HG03103 (cell line): ENCODE data around the gene TRIM47.
"Not testable (repeated sequence)": the region's sequence is repeated elsewhere in the genome, so short reads cannot be mapped to it uniquely, and the experiment has no call there.

Experiments
- ATAC-seq: cut with Tn5 transposase; IDR thresholded peaks from one replicate; pipeline ENCODE4 v1.9.1; 2021; ENCODE audit warnings: low read depth; ENCODE audit not compliant: unreplicated experiment

Gene TRIM47

GRCh38 chr17:75892556-75893224 is 14.3 kb upstream of the TRIM47 start:
- no peak for ATAC-seq

GRCh38 chr17:75891605-75892555 is 13.5 kb upstream of the TRIM47 start:
- no peak for ATAC-seq

GRCh38 chr17:75891022-75891604 is 12.7 kb upstream of the TRIM47 start:
- ATAC-seq: no peak

GRCh38 chr17:75889454-75889853 is 11.1 kb upstream of the TRIM47 start:
- ATAC-seq: no peak

GRCh38 chr17:75888484-75888883 is 10.1 kb upstream of the TRIM47 start:
- ATAC-seq: no peak

- ATAC-seq: not testable (repeated sequence)
Observed at GRCh38 chr17:75885860-75886259, 7.5 kb upstream of the TRIM47 start.

DNA sequence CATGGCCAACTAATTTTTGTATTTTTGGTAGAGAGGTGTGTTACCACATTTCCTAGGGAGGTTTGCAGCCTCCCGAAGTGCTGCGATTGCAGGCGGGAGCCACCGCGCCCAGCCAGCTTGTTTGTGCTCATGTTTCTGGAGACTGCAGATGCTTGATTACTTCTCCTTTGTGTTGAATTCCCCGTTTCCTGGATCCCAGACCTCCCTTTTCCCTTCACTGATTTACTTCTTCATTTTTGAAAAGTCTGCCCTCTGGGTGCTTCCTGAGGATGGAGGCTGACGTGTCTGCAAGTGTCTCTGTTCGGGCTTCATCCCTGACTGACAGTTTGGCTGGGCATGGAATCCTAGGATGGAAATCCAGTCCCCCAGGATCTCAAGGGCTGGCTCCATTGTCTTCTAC is 7.0 kb upstream of the TRIM47 start:
- no peak for ATAC-seq

- ATAC-seq: no peak
Observed at GRCh38 chr17:75881678-75882454, 3.5 kb upstream of the TRIM47 start.

DNA sequence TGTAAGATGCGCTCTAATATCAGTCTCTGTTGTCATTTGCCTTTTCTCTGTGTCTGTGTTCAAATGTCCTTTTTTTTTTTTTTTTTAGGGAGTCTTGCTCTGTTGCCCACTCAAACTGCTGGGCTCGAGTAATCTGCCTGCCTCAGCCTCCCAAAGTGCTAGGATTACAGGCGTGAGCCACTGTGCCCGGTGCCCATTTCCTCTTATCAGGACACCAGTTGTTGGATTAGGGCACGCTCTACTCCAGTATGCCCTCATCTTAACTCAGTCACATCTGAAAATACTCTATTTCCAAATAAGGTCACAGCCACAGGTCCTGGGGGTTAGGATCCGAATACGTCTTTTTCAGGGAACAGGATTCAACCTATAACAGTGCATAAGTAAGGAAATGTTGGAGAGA is 1.9 kb upstream of the TRIM47 start:
- ATAC-seq: no peak

GRCh38 chr17:75877752-75878173 is 618 bp downstream of the TRIM47 start:
- no peak for ATAC-seq

DNA sequence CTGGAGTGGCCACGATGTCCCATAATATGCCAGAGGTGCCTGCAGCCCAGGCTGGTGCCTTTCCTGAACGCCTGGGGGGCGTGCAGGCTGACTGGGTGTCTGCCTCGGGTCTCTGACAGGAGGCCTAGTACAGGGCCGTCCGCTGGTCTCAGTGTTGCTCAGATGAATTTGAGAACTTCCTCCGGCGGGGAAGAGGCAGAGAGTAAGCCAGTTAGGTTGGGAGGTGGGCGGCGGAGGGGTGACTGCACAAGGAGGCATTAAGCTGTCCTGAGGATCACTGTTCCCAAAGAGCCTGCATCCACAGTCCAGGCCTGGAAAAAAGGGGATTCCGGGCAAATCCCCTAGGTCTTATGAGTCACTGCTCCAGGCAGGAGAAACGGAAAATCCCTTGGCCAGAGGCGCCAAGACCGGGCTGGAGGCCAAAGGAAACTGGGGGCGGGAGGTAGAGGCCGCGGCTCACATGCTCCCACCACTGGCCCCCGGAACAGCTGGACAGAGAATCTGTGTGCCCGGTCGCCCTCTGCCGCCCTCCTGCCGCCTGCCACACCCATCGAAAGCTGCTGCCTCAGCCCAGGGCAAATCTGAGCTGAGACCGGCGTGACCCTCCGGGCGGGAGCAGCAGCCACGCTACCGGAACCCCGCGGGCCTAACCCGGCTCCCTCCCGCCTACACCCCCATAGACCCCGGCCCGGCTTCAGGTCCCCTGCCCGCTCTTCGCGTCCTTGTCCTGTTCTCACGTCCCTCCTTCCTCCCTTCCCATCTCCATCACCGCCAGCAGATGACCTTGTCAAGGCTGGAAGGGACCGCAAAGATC is 1.2 kb downstream of the TRIM47 start:
- no peak for ATAC-seq

GRCh38 chr17:75876190-75876937 is 2.0 kb downstream of the TRIM47 start:
- no peak for ATAC-seq

DNA sequence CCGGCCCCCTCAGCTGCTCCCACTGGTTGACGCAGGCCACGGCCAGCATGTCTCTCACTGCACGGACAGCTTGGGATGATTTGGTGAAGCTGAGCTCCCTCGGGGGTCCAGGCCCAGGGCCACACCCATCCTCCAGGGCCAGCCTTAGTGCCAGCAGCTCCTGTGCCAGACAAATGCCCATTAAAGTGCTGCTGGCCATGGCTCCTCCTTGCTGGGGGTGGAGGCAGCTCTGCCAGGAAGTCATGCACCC is 2.5 kb downstream of the TRIM47 start:
- ATAC-seq: no peak

DNA sequence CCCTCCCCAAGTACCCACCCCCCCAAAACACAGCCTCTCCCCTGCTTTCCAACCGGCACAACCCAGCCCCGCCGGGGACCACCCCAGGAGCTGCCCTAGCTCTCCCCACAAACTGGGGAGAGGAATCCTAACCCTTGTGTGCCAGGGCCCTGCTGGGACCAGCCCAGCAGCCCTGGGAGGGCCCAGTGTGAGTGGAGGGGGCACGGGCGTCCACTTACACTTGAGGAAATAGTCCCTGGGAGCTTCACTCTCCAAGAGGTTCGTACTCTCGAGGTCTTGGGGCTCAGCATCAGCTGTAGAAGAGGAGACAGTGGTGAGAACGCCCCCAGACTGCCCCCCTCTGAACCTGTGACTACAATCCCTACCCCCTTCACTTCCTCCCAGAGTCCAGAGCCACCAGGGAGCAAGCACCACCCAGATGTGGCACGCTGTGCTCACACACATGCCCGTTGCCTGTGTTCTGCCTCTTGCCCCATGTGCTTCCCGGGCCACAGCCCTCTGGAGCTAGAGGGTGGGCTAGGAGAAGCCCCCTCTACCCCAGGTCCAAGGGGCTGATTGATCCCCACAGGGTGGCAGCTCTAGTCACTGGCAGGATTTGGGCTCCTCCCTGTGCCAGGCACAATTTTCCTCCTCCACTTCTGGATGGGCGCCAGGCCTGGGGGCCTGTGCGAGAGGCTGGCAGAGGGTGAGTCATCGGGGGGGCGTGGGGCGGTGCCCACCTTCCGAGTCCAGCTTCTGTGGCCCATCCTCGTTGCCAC is 3.0 kb downstream of the TRIM47 start:
- no peak for ATAC-seq

- ATAC-seq: no peak
Observed at GRCh38 chr17:75874323-75875181, 3.8 kb downstream of the TRIM47 start.

DNA sequence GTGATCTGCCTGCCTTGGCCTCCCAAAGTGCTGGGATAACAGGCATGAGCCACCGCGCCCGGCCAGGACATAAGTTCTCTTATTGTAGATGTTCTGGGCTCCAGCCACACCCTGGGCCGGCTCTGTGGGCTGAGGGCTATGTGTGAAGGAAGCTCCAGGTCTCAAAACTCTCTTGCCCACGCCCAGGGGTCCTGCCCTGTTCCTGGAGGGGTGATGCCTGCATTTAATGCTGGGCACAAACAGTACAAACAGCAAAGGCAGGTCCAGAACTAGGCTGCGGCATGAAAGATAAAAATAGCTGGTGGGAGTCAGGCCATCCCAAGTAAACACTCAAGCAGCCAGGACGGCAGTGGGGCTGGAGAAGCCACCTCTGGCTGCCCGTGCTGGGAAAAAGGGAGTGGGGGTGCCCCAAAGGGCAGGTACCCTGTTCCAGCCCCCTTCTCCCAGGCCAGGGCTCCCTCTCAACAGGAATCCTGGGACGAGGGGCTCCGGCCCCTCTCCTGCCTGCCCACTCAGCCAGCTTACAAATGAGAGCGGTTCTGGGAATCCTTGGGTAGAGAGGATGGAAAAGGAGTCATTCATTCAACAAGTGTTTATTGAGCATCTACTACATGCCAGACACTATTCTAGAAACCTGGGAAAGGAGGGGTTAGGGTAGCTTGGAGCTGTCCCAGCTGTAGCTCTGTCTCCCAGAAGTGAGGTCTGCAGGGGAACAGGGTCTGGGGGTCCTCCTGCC is 4.6 kb downstream of the TRIM47 start:
- ATAC-seq: no peak
